ENCODE data around the gene ZNF300.

Gene ZNF300

GRCh38 chr5:150879358-150879757, 25.4 kb downstream of the ZNF300 start:
- Histone ChIP-seq H3K4me3 (ENCODE audit: low read depth, low read length) (no peak overlapping the region), H3K27ac (ENCODE audit: extremely low read depth, low read depth, low read length) (no peak overlapping the region), H3K9me3 (ENCODE audit: control insufficient read depth, insufficient read depth, low read depth, low read length) (no peaks in the 10 kb centered on the region), H3K36me3 (ENCODE audit: control insufficient read depth in 2 of 2, insufficient read depth in 1 of 2, low read length in 2 of 2) (no peaks in the 10 kb centered on the region), H3K4me1 (ENCODE audit: control insufficient read depth, insufficient read depth, low read length) (no peaks in the 10 kb centered on the region)
- TF ChIP-seq ZNF768 (tag by site-specific recombination; IDR thresholded peaks at IDR 0.05) (no peak), BCL11B (tag by site-specific recombination; IDR thresholded peaks at IDR 0.05; ENCODE audit: low read depth) (no peak), HOXD13 (CRISPR knock-in tag; IDR thresholded peaks at IDR 0.05; ENCODE audit: borderline replicate concordance) (no peak), ZSCAN18 (tag by site-specific recombination; IDR thresholded peaks at IDR 0.05) (no peak), ZNF785 (tag by site-specific recombination; IDR thresholded peaks at IDR 0.05) (no peak), YY2 (tag by site-specific recombination; IDR thresholded peaks at IDR 0.05) (no peak), ZFP3 (tag by site-specific recombination; IDR thresholded peaks at IDR 0.05; ENCODE audit: low read depth) (no peak), ZBTB21 (tag by site-specific recombination; IDR thresholded peaks at IDR 0.05) (no peak), BCL11A (tag by site-specific recombination; IDR thresholded peaks at IDR 0.05; ENCODE audit: low read depth) (no peak), ZNF280C (tag by site-specific recombination; IDR thresholded peaks at IDR 0.05) (no peak), ZNF423 (tag by site-specific recombination; IDR thresholded peaks at IDR 0.05) (no peak), ZNF404 (tag by site-specific recombination; IDR thresholded peaks at IDR 0.05) (no peak), KLF7 (tag by site-specific recombination; IDR thresholded peaks at IDR 0.05; ENCODE audit: borderline replicate concordance) (no peak), CTCF (tag by site-specific recombination; IDR thresholded peaks at IDR 0.05) (no peak), ZNF394 (tag by site-specific recombination; IDR thresholded peaks at IDR 0.05; ENCODE audit: borderline replicate concordance) (no peak), ZNF561 (tag by site-specific recombination; IDR thresholded peaks at IDR 0.05; ENCODE audit: borderline replicate concordance) (no peak), ZNF292 (tag by site-specific recombination; IDR thresholded peaks at IDR 0.05; ENCODE audit: borderline replicate concordance, low read depth) (no peak)
- TF ChIP-seq, protein P1, sequence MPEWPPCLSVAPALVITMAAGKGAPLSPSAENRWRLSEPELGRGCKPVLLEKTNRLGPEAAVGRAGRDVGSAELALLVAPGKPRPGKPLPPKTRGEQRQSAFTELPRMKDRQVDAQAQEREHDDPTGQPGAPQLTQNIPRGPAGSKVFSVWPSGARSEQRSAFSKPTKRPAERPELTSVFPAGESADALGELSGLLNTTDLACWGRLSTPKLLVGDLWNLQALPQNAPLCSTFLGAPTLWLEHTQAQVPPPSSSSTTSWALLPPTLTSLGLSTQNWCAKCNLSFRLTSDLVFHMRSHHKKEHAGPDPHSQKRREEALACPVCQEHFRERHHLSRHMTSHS (tag by site-specific recombination; IDR thresholded peaks at IDR 0.05), result no peak
- POLR2A ChIA-PET, result no interaction called here
- CTCF ChIA-PET, result no interaction called here

- CTCF ChIA-PET, result interaction anchor here (1.2 kb wide), 1 partner anchor 9 kb away, joined by 3 read pairs; no protein-coding TSS in a partner anchor
- Histone ChIP-seq H3K9me3 (ENCODE audit: control insufficient read depth, insufficient read depth, low read depth, low read length) (no peaks in the 10 kb centered on the region), H3K4me3 (ENCODE audit: low read depth, low read length) (no peak overlapping the region), H3K36me3 (ENCODE audit: control insufficient read depth in 2 of 2, insufficient read depth in 1 of 2, low read length in 2 of 2) (no peaks in the 10 kb centered on the region), H3K4me1 (ENCODE audit: control insufficient read depth, insufficient read depth, low read length) (no peaks in the 10 kb centered on the region), H3K27ac (ENCODE audit: extremely low read depth, low read depth, low read length) (no peak overlapping the region)
- POLR2A ChIA-PET, result no interaction called here
- no peak for TF ChIP-seq CTCF (tag by site-specific recombination; IDR thresholded peaks at IDR 0.05)
- TF ChIP-seq ZNF837 (tag by site-specific recombination; IDR thresholded peaks at IDR 0.05), result no peak
Observed at GRCh38 chr5:150862070-150862469, 42.7 kb downstream of the ZNF300 start.
